HG03108 (cell line): Measurements from ENCODE around the gene ALPP.
"Not testable (repeated sequence)": the region's sequence is repeated elsewhere in the genome, so short reads cannot be mapped to it uniquely, and the experiment has no call there.

Source experiments
- ATAC-seq: cut with Tn5 transposase; IDR thresholded peaks from one replicate; pipeline ENCODE4 v1.9.1; 2021; ENCODE audit warnings: moderate library complexity; ENCODE audit not compliant: unreplicated experiment

Gene ALPP

GRCh38 chr2:232400256-232401015 lies 21.9 kb downstream of the ALPP start:
- ATAC-seq = no peak

- ATAC-seq = no peak
Measured at GRCh38 chr2:232402518-232402917, 24.0 kb downstream of the ALPP start.

- no peak for ATAC-seq
Measured at GRCh38 chr2:232405943-232406510, 27.5 kb downstream of the ALPP start.

GRCh38 chr2:232406556-232407310 lies 28.2 kb downstream of the ALPP start, which contains the start of gene ALPG:
ALPG (plus strand) TSS chr2:232406844; CDS start chr2:232406895, 51 bp downstream.
- ATAC-seq = no peak

- not testable (repeated sequence) for ATAC-seq
Measured at GRCh38 chr2:232407428-232408150, 29.0 kb downstream of the ALPP start.

GRCh38 chr2:232408269-232408668 lies 29.7 kb downstream of the ALPP start:
- not testable (repeated sequence) for ATAC-seq

- not testable (repeated sequence) for ATAC-seq
Measured at GRCh38 chr2:232409617-232410016, 31.1 kb downstream of the ALPP start.

GRCh38 chr2:232410238-232410900 lies 31.8 kb downstream of the ALPP start:
- ATAC-seq = no peak

GRCh38 chr2:232411901-232412629 lies 33.5 kb downstream of the ALPP start:
- ATAC-seq = no peak

GRCh38 chr2:232412986-232413385 lies 34.4 kb downstream of the ALPP start:
- no peak for ATAC-seq

- no peak for ATAC-seq
Measured at GRCh38 chr2:232415138-232415690, 36.7 kb downstream of the ALPP start.

- ATAC-seq = no peak
Measured at GRCh38 chr2:232415736-232416520, 37.4 kb downstream of the ALPP start.

GRCh38 chr2:232416521-232417470 lies 38.2 kb downstream of the ALPP start:
- ATAC-seq = no peak

- no peak for ATAC-seq
Measured at GRCh38 chr2:232417489-232417888, 38.9 kb downstream of the ALPP start.

- no peak for ATAC-seq
Measured at GRCh38 chr2:232418056-232418455, 39.5 kb downstream of the ALPP start.

- no peak for ATAC-seq
Measured at GRCh38 chr2:232418466-232419244, 40.1 kb downstream of the ALPP start.
